K562 (cell line): Measurements from ENCODE around the gene HLA-DOB. TPM values are rescaled to one million over a fixed set of nuclear protein-coding genes. Genes with fewer than 3 reads are reported as not detected.

Source experiments
- ATAC-seq: fragments of 200-7000 bp; cut with Tn5 transposase; 3 replicates; pipeline ENCODE4 v1.9.1; 2020; ENCODE audit warnings: moderate library complexity
- BruUV-seq: library from RNA; stranded (reverse); fragments of 400-500 nt; replicated peaks from 2 replicates; lab custom pipeline; 2021; lab: Mats Ljungman, UMichigan
- CTCF ChIA-PET: fragments of 300-600 bp; formaldehyde crosslinking; extraction: SDS; loops from one replicate; lab custom pipeline; 2021; ENCODE audit warnings: low intra/inter-chr PET ratio; lab: Yijun Ruan, JAX
- POLR2A ChIA-PET: fragments of 300-600, 350-650 bp; sonication (Branson Sonifier 250); formaldehyde crosslinking; extraction: SDS; loops from one replicate; lab custom pipeline; 2021; ENCODE audit warnings: antibody characterized with exemption, inconsistent platforms; lab: Yijun Ruan, JAX
- DNase-seq, 4 experiments: peaks; one replicate each; pipeline versions ENCODE4 v3.0.0 to v3.0.0-alpha.2; 2011 to 2018; ENCODE audit warnings: low spot score in 3 of 4, mixed read lengths in 3 of 4; ENCODE audit errors: extremely low read depth in 1 of 4
- FAIRE-seq: peaks from 2 replicates; lab custom pipeline; 2011; peaks lifted over from hg19 to GRCh38; lab: Jason Lieb, UNC
- H2AFZ ChIP-seq: 2 replicates; pipeline ENCODE4 v1.6.0; 2011; ENCODE audit warnings: low read depth, low read length, control low read depth, inconsistent platforms
- H3K27ac ChIP-seq: fragments of 200-600 bp; 3 replicates; pipeline ENCODE4 v1.8.0; 2011; ENCODE audit warnings: low read depth, mild to moderate bottlenecking, control low read depth, inconsistent platforms, low read length, moderate library complexity, mixed read lengths; ENCODE audit errors: extremely low read depth
- H3K27me3 ChIP-seq, 2 experiments: fragments of 300-600 bp in 1 of 2; 2 replicates in 1 of 2; 3 replicates in 1 of 2; pipeline versions ENCODE4 v1.6.0 to v1.8.0; 2011; ENCODE audit warnings: inconsistent platforms in 2 of 2, low read length in 2 of 2, mild to moderate bottlenecking in 1 of 2, mixed read lengths in 1 of 2, moderate library complexity in 1 of 2; ENCODE audit not compliant: control insufficient read depth in 2 of 2, insufficient read depth in 2 of 2
- H3K36me3 ChIP-seq: fragments of 300-600 bp; 3 replicates; pipeline ENCODE4 v1.8.0; 2011; ENCODE audit warnings: mild to moderate bottlenecking, low read length, inconsistent platforms; ENCODE audit not compliant: control insufficient read depth, insufficient read depth
- H3K4me1 ChIP-seq, 2 experiments: fragments of 200-600 bp in 1 of 2; replicated peaks in 1 of 2; 2 replicates in 1 of 2; 3 replicates in 1 of 2; pipeline versions ENCODE4 v1.5.1 to v1.8.0; 2011; ENCODE audit warnings: inconsistent platforms in 2 of 2, low read length in 2 of 2, mild to moderate bottlenecking in 1 of 2, mixed read lengths in 1 of 2, moderate library complexity in 1 of 2; ENCODE audit not compliant: control insufficient read depth in 2 of 2, insufficient read depth in 2 of 2
- H3K4me2 ChIP-seq: 2 replicates; pipeline ENCODE4 v1.6.1; 2011; ENCODE audit warnings: low read length, control low read depth, inconsistent platforms, mixed read lengths; ENCODE audit not compliant: insufficient read depth
- H3K4me3 ChIP-seq: fragments of 200-600 bp; sonication (generic), shearing (Covaris generic); 2 replicates; pipeline ENCODE4 v1.5.1; 2016; ENCODE audit warnings: control low read depth, inconsistent platforms
- H3K79me2 ChIP-seq: fragments of 200-600 bp; 3 replicates; pipeline ENCODE4 v1.8.0; 2011; ENCODE audit warnings: low read length, inconsistent platforms; ENCODE audit not compliant: control insufficient read depth, insufficient read depth
- H3K9ac ChIP-seq, 2 experiments: 2 replicates each; pipeline versions ENCODE4 v1.6.0 to v1.6.1; 2011; ENCODE audit warnings: low read depth in 2 of 2, low read length in 2 of 2, control low read depth in 1 of 2, inconsistent platforms in 1 of 2, mild to moderate bottlenecking in 1 of 2, mixed read lengths in 1 of 2; ENCODE audit not compliant: insufficient read depth in 1 of 2
- H3K9me1 ChIP-seq: one replicate; pipeline ENCODE4 v1.6.0; 2011; ENCODE audit warnings: inconsistent platforms, mild to moderate bottlenecking, low read length, moderate library complexity; ENCODE audit not compliant: control insufficient read depth, insufficient read depth
- H3K9me3 ChIP-seq: replicated peaks from 2 replicates; pipeline ENCODE4 v1.5.1; 2011; ENCODE audit warnings: low read depth, low read length, inconsistent platforms; ENCODE audit not compliant: control insufficient read depth, insufficient read depth
- H4K20me1 ChIP-seq: replicated peaks from 2 replicates; pipeline ENCODE4 v1.6.1; 2011; ENCODE audit warnings: low read length, inconsistent platforms, mixed read lengths; ENCODE audit not compliant: control insufficient read depth, insufficient read depth
- C11orf30 ChIP-seq: fragments of 450-650 bp; IDR thresholded peaks from 2 replicates; pipeline ENCODE4 v1.6.1; 2016; ENCODE audit warnings: low read depth, mild to moderate bottlenecking
- CBX3 ChIP-seq, 2 experiments: IDR thresholded peaks; 1 replicate in 1 of 2; 2 replicates in 1 of 2; pipeline ENCODE4 v1.6.1; 2012; ENCODE audit warnings: inconsistent platforms in 2 of 2, low read length in 2 of 2, borderline replicate concordance in 1 of 2, control low read depth in 1 of 2
- CTCFL ChIP-seq: IDR thresholded peaks from 2 replicates; pipeline ENCODE4 v1.6.1; 2011; ENCODE audit warnings: borderline replicate concordance, low read depth, mild to moderate bottlenecking, moderate library complexity, low read length; ENCODE audit not compliant: insufficient read depth, poor library complexity, severe bottlenecking
- ID3 ChIP-seq, 2 experiments: fragments of 250-450 bp in 1 of 2; fragments of 450-650 bp in 1 of 2; sonication (Bioruptor Pico) in 1 of 2; IDR thresholded peaks; 2 replicates each; pipeline versions ENCODE4 v1.6.1 to v1.8.0; 2016 to 2021; ENCODE audit warnings: mild to moderate bottlenecking in 2 of 2, moderate library complexity in 2 of 2, missing compliant biosample characterization in 1 of 2, missing genetic modification characterization in 1 of 2
- MAFF ChIP-seq: IDR thresholded peaks from 2 replicates; pipeline ENCODE4 v1.6.1; 2012; ENCODE audit warnings: low read length, improper control_type of control experiment
- MAFG ChIP-seq: fragments of 450-650 bp; conservative IDR thresholded peaks from 2 replicates; pipeline ENCODE4 v1.6.1; 2016; ENCODE audit warnings: missing genetic modification characterization, missing compliant biosample characterization
- MAFK ChIP-seq: IDR thresholded peaks from 2 replicates; pipeline ENCODE4 v1.6.1; 2011; ENCODE audit warnings: low read length, improper control_type of control experiment
- ZNF316 ChIP-seq: fragments of 450-650 bp; IDR thresholded peaks from 2 replicates; pipeline ENCODE4 v1.6.1; 2016
- ZNF785 ChIP-seq: fragments of 250-450 bp; sonication (Bioruptor Pico); IDR thresholded peaks from 2 replicates; pipeline ENCODE4 v1.4.0; 2020; ENCODE audit warnings: mild to moderate bottlenecking
- WGBS: fragments of 100-300 bp; shearing (Covaris generic); methylation state at CpG from one replicate; pipeline ENCODE4 v1.1.6; 2016; ENCODE audit warnings: low coverage, mixed read lengths; ENCODE audit not compliant: insufficient coverage; ENCODE audit errors: missing lambda C conversion rate; 5-methylcytosine and 5-hydroxymethylcytosine counted together
- in situ Hi-C: fragments of 300-500 bp; cut with MboI; formaldehyde crosslinking; loops from 4 replicates; pipeline ENCODE4 v1.15.0; 2018; ENCODE audit warnings: inconsistent platforms, mixed read lengths
- intact Hi-C: fragments of 100-400 bp; cut with micrococcal nuclease; formaldehyde crosslinking; loops from 2 replicates; pipeline ENCODE4 v1.14.2; 2022
- polyA plus RNA-seq, 8 experiments: library from polyadenylated mRNA; depleted of rRNA in 4 of 8; stranded (reverse) in 5 of 8; unstranded in 3 of 8; fragments of >200 nt; fragmentation: Nextera tagmentation in 2 of 8; fragmentation: Illumina TruSeq in 1 of 8; extraction: Ambion mirVana in 2 of 8; extraction: Trizol in 1 of 8; gene quantifications; 2 replicates each; pipeline versions ENCODE4 v1.2.1 to v1.2.3, GENCODE V29; 2011 to 2014; ENCODE audit warnings: inconsistent platforms in 1 of 8, missing spikeins in 1 of 8
- total RNA-seq, 7 experiments: library from RNA; depleted of rRNA in 6 of 7; stranded (reverse); fragments of >200 nt in 6 of 7; fragmentation: Illumina TruSeq in 2 of 7; extraction: Trizol in 2 of 7; gene quantifications; 2 replicates each; pipeline versions ENCODE4 v1.2.1 to v1.2.3, GENCODE V29; 2011 to 2021; ENCODE audit warnings: low replicate concordance in 1 of 7

HLA-DOB gene
- total and polyA plus RNA-seq, 9 of the 15 experiments (the other 6 are each of a cell fraction or from before 2014, with no cell fraction given): 1.2 to 4.0 (median 2.5) TPM

GRCh38 chr6:32858194-32858593 lies 41.4 kb upstream of the HLA-DOB start:
- POLR2A ChIA-PET: interaction anchor here (0.6 to 7.5 kb wide), 7 partner anchors 10 to 116 kb away, joined by 3 to 56 read pairs (median 5); partner anchors contain the start of gene TAP2
- no peaks in the 10 kb centered on the region for H3K9me1 ChIP-seq

More at GRCh38 chr6:32858194-32858593, 41.4 kb upstream of the HLA-DOB start:
- no peak overlapping the region for H3K27ac ChIP-seq
- no peak overlapping the region for H3K9ac ChIP-seq
- no peaks in the 10 kb centered on the region for H3K79me2 ChIP-seq
- intact Hi-C loops: no loop called here
- CTCF ChIA-PET: interaction anchor here (0.7 kb wide), 1 partner anchor 58 kb away, joined by 3 read pairs; no protein-coding TSS in a partner anchor
- H3K36me3 ChIP-seq: no peaks in the 10 kb centered on the region
- no peak overlapping the region for H3K4me2 ChIP-seq
- no TSS peak for BruUV-seq
- no peaks in the 10 kb centered on the region for H3K9me3 ChIP-seq
- FAIRE-seq (no peak), ATAC-seq (no peak), DNase-seq (no peak)
- TF ChIP-seq ID3 (CRISPR knock-in tag; IDR thresholded peaks at IDR 0.05) (no peak), ID3 (tag; IDR thresholded peaks at IDR 0.05) (no peak), MAFF (peak; percentile 73), C11orf30 (peak; percentile 84), MAFK (peak; percentile 73), ZNF785 (CRISPR knock-in tag) (no peak), CBX3 (IDR thresholded peaks at IDR 0.05; ENCODE audit: borderline replicate concordance in 1 of 2, low read length in 2 of 2) (no peak), ZNF316 (peak; percentile 88), MAFG (tag) (peak; percentile 88), CTCFL (no peak)
- H3K4me3 ChIP-seq: no peak overlapping the region
- H4K20me1 ChIP-seq: 0 out of 2 replicates have a peak, but pooled peaks cover 8% of the 10 kb centered on the region
- WGBS: 11% methylated on average over 5 of the region's 5 CpGs
- no peak overlapping the region for H2AFZ ChIP-seq
- H3K4me1 ChIP-seq: peaks cover 21 to 23% of the 10 kb centered on the region in 2 experiments
- peaks cover 13 to 27% of the 10 kb centered on the region in 2 experiments; a peak in 4 of 5 replicates for H3K27me3 ChIP-seq
- in situ Hi-C loops: no loop called here
